H1 (cell line): Measurements from ENCODE around the gene LY6G5C. TPM values are rescaled to one million over a fixed set of nuclear protein-coding genes. Genes with fewer than 3 reads are reported as not detected.

Experiments
- CTCF ChIA-PET: fragments of 300-600 bp; sonication (Branson Sonifier 250); formaldehyde crosslinking; loops from one replicate; lab custom pipeline; 2021; ENCODE audit not compliant: partially characterized antibody; lab: Charles Lee
- POLR2A ChIA-PET: fragments of 300-600 bp; sonication (Branson Sonifier 250); formaldehyde crosslinking; loops from one replicate; lab custom pipeline; 2021; ENCODE audit warnings: inconsistent platforms; ENCODE audit not compliant: partially characterized antibody; lab: Charles Lee
- DNase-seq, 2 experiments: peaks; one replicate each; pipeline versions ENCODE4 v3.0.0 to v3.0.0-alpha.2; 2010 to 2022; ENCODE audit warnings: low spot score in 2 of 2, low read depth in 1 of 2, mixed read lengths in 1 of 2
- FAIRE-seq: peaks from 2 replicates; lab custom pipeline; 2011; peaks lifted over from hg19 to GRCh38; lab: Jason Lieb, UNC
- H2AFZ ChIP-seq: 2 replicates; pipeline ENCODE4 v1.8.1; 2012; ENCODE audit warnings: low read length, inconsistent platforms
- H2AK5ac ChIP-seq: 2 replicates; pipeline ENCODE4 v1.6.1; 2013; ENCODE audit warnings: low read depth, low read length
- H2BK120ac ChIP-seq: replicated peaks from 2 replicates; pipeline ENCODE3; 2013; ENCODE audit warnings: low read depth, low read length, inconsistent platforms
- H2BK12ac ChIP-seq: 2 replicates; pipeline ENCODE4 v1.6.1; 2013; ENCODE audit warnings: low read depth, low read length
- H2BK15ac ChIP-seq: 2 replicates; pipeline ENCODE4 v1.6.1; 2013; ENCODE audit warnings: low read length
- H2BK20ac ChIP-seq: 2 replicates; pipeline ENCODE4 v1.6.1; 2013; ENCODE audit warnings: low read length
- H2BK5ac ChIP-seq: 2 replicates; pipeline ENCODE4 v1.6.1; 2013; ENCODE audit warnings: low read depth, low read length
- H3K14ac ChIP-seq: 2 replicates; pipeline ENCODE4 v1.6.1; 2013; ENCODE audit warnings: inconsistent platforms; ENCODE audit not compliant: insufficient read length
- H3K18ac ChIP-seq: 2 replicates; pipeline ENCODE4 v1.6.1; 2013; ENCODE audit warnings: low read length; ENCODE audit errors: extremely low read depth
- H3K23ac ChIP-seq: 2 replicates; pipeline ENCODE4 v1.6.1; 2013; ENCODE audit warnings: inconsistent platforms; ENCODE audit not compliant: insufficient read length
- H3K23me2 ChIP-seq: 2 replicates; pipeline ENCODE4 v1.6.1; 2013; ENCODE audit warnings: low read depth, low read length
- H3K27ac ChIP-seq: 2 replicates; pipeline ENCODE4 v1.6.1; 2011; ENCODE audit warnings: low read depth, low read length, inconsistent platforms
- H3K27me3 ChIP-seq, 4 experiments: replicated peaks in 1 of 4; 1 replicate in 1 of 4; 2 replicates in 3 of 4; pipeline versions ENCODE4 v1.6.1 to v1.8.1; 2011 to 2013; ENCODE audit warnings: low read length in 3 of 4, mild to moderate bottlenecking in 3 of 4, inconsistent platforms in 2 of 4, mixed read lengths in 2 of 4, moderate library complexity in 1 of 4; ENCODE audit not compliant: control insufficient read depth in 3 of 4, insufficient read depth in 3 of 4; ENCODE audit errors: extremely low read depth in 1 of 4
- H3K36me3 ChIP-seq, 4 experiments: 2 replicates each; pipeline versions ENCODE4 v1.6.1 to v1.8.1; 2011 to 2013; ENCODE audit warnings: mild to moderate bottlenecking in 4 of 4, low read length in 3 of 4, moderate library complexity in 2 of 4, control low read depth in 1 of 4, inconsistent platforms in 1 of 4; ENCODE audit not compliant: insufficient read depth in 4 of 4, control insufficient read depth in 2 of 4
- H3K4ac ChIP-seq: replicated peaks from 2 replicates; pipeline ENCODE3; 2013; ENCODE audit warnings: low read length, low read depth, mixed read lengths, inconsistent platforms; ENCODE audit not compliant: insufficient read length
- H3K4me1 ChIP-seq, 4 experiments: replicated peaks in 1 of 4; 1 replicate in 1 of 4; 2 replicates in 3 of 4; pipeline versions ENCODE4 v1.6.1 to v1.8.1; 2011 to 2013; ENCODE audit warnings: low read length in 3 of 4, inconsistent platforms in 2 of 4, mixed read lengths in 1 of 4; ENCODE audit not compliant: insufficient read depth in 4 of 4, control insufficient read depth in 3 of 4
- H3K4me2 ChIP-seq, 2 experiments: 2 replicates each; pipeline versions ENCODE4 v1.6.1 to v1.8.1; 2011 to 2013; ENCODE audit warnings: low read depth in 2 of 2, low read length in 2 of 2, control low read depth in 1 of 2, inconsistent platforms in 1 of 2, mild to moderate bottlenecking in 1 of 2; ENCODE audit not compliant: insufficient read depth in 1 of 2
- H3K4me3 ChIP-seq, 4 experiments: fragments of 200-600, 300-600 bp in 1 of 4; sonication (generic), shearing (Covaris generic), sonication (Bioruptor Twin) in 1 of 4; 2 replicates each; pipeline versions ENCODE4 v1.5.1 to v1.8.1; 2011 to 2016; ENCODE audit warnings: low read length in 4 of 4, low read depth in 3 of 4, control low read depth in 2 of 4, inconsistent platforms in 2 of 4, mild to moderate bottlenecking in 2 of 4, mixed read lengths in 1 of 4, moderate library complexity in 1 of 4; ENCODE audit not compliant: insufficient read depth in 2 of 4; ENCODE audit errors: extremely low read depth in 1 of 4
- H3K56ac ChIP-seq: replicated peaks from 2 replicates; pipeline ENCODE3; 2013; ENCODE audit warnings: low read depth, mild to moderate bottlenecking, mixed read lengths, low read length, inconsistent platforms; ENCODE audit not compliant: insufficient read length
- H3K79me1 ChIP-seq: 2 replicates; pipeline ENCODE4 v1.6.1; 2013; ENCODE audit warnings: low read depth, low read length, control low read depth
- H3K79me2 ChIP-seq, 2 experiments: 2 replicates each; pipeline versions ENCODE4 v1.6.1 to v1.8.1; 2012 to 2013; ENCODE audit warnings: low read length in 2 of 2, mild to moderate bottlenecking in 2 of 2, inconsistent platforms in 1 of 2; ENCODE audit not compliant: insufficient read depth in 2 of 2, control insufficient read depth in 1 of 2
- H3K9ac ChIP-seq, 4 experiments: replicated peaks in 1 of 4; 1 replicate in 1 of 4; 2 replicates in 3 of 4; pipeline versions ENCODE4 v1.6.1 to v1.8.1; 2011 to 2013; ENCODE audit warnings: low read depth in 3 of 4, low read length in 3 of 4, control low read depth in 2 of 4, mild to moderate bottlenecking in 2 of 4, moderate library complexity in 2 of 4, inconsistent platforms in 1 of 4; ENCODE audit errors: extremely low read depth in 1 of 4
- H3K9me3 ChIP-seq, 2 experiments: 2 replicates each; pipeline versions ENCODE4 v1.6.1 to v1.8.1; 2012 to 2013; ENCODE audit warnings: mild to moderate bottlenecking in 2 of 2, moderate library complexity in 2 of 2, control low read depth in 1 of 2, inconsistent platforms in 1 of 2, low read depth in 1 of 2, low read length in 1 of 2, mixed read lengths in 1 of 2; ENCODE audit not compliant: insufficient read depth in 2 of 2
- H4K20me1 ChIP-seq, 2 experiments: replicated peaks in 1 of 2; 2 replicates each; pipeline versions ENCODE3 to v1.8.1; 2011 to 2013; ENCODE audit warnings: inconsistent platforms in 2 of 2, low read length in 2 of 2, mild to moderate bottlenecking in 1 of 2; ENCODE audit not compliant: insufficient read depth in 2 of 2, control insufficient read depth in 1 of 2
- H4K5ac ChIP-seq: 2 replicates; pipeline ENCODE4 v1.6.1; 2013; ENCODE audit warnings: low read length, low read depth, mixed read lengths, inconsistent platforms; ENCODE audit not compliant: insufficient read length
- H4K8ac ChIP-seq: 2 replicates; pipeline ENCODE4 v1.8.0; 2013; ENCODE audit warnings: mild to moderate bottlenecking, moderate library complexity, low read length, inconsistent platforms; ENCODE audit not compliant: insufficient read depth; ENCODE audit errors: extremely low read depth
- H4K91ac ChIP-seq: replicated peaks from 2 replicates; pipeline ENCODE3; 2013; ENCODE audit warnings: low read length, mixed read lengths, inconsistent platforms; ENCODE audit not compliant: insufficient read length
- ATF3 ChIP-seq: IDR thresholded peaks from 2 replicates; pipeline ENCODE4 v1.6.1; 2011; ENCODE audit warnings: low read depth, mild to moderate bottlenecking, low read length; ENCODE audit not compliant: insufficient read depth
- BACH1 ChIP-seq: IDR thresholded peaks from 2 replicates; pipeline ENCODE4 v1.6.1; 2012; ENCODE audit warnings: low read length, improper control_type of control experiment
- CBX5 ChIP-seq: fragments of 300-800, 300-1000 bp; sonication (generic); IDR thresholded peaks from 2 replicates; pipeline ENCODE4 v1.7.1; 2016; ENCODE audit warnings: antibody characterized with exemption, low read length, low read depth
- GTF2F1 ChIP-seq: IDR thresholded peaks from 2 replicates; pipeline ENCODE4 v1.6.1; 2012; ENCODE audit warnings: low read depth, low read length, improper control_type of control experiment, borderline replicate concordance
- MAX ChIP-seq: IDR thresholded peaks from 2 replicates; pipeline ENCODE4 v1.6.1; 2012; ENCODE audit warnings: inconsistent platforms
- RAD21 ChIP-seq, 2 experiments: IDR thresholded peaks in 1 of 2; conservative IDR thresholded peaks in 1 of 2; 2 replicates each; pipeline ENCODE4 v1.6.1; 2011; ENCODE audit warnings: low read depth in 2 of 2, low read length in 2 of 2, improper control_type of control experiment in 1 of 2, inconsistent platforms in 1 of 2, mild to moderate bottlenecking in 1 of 2, moderate library complexity in 1 of 2
- RBBP5 ChIP-seq: IDR thresholded peaks from 2 replicates; pipeline ENCODE4 v1.7.1; 2012; ENCODE audit warnings: low read depth, mild to moderate bottlenecking, inconsistent platforms, low read length, moderate library complexity, borderline replicate concordance
- RFX5 ChIP-seq: IDR thresholded peaks from 2 replicates; pipeline ENCODE4 v1.6.1; 2011; ENCODE audit warnings: low read depth, low read length, improper control_type of control experiment, borderline replicate concordance
- SIN3A ChIP-seq, 2 experiments: IDR thresholded peaks in 1 of 2; conservative IDR thresholded peaks in 1 of 2; 2 replicates each; pipeline ENCODE4 v1.6.1; 2011 to 2012; ENCODE audit warnings: low read length in 2 of 2, improper control_type of control experiment in 1 of 2, low read depth in 1 of 2, mild to moderate bottlenecking in 1 of 2
- SUZ12 ChIP-seq: fragments of 200-600 bp; sonication (generic); IDR thresholded peaks from 2 replicates; pipeline ENCODE4 v1.6.1; 2012; ENCODE audit warnings: mild to moderate bottlenecking, inconsistent platforms, low read length, moderate library complexity, mixed read lengths
- WGBS, 2 experiments: shearing (Covaris generic) in 1 of 2; methylation state at CpG; one replicate each; pipeline versions ENCODE4 v1.1.6 to v1.1.7; 2013 to 2015; ENCODE audit warnings: low lambda C conversion rate in 2 of 2, mixed read lengths in 2 of 2, inconsistent platforms in 1 of 2, low coverage in 1 of 2, missing lambda C conversion rate in 1 of 2; ENCODE audit not compliant: insufficient replicate concordance in 2 of 2, insufficient coverage in 1 of 2, insufficient read length in 1 of 2; ENCODE audit errors: extremely low coverage in 1 of 2, missing lambda C conversion rate in 1 of 2; 5-methylcytosine and 5-hydroxymethylcytosine counted together
- polyA plus RNA-seq, 7 experiments: library from polyadenylated mRNA; depleted of rRNA in 3 of 7; stranded (reverse) in 5 of 7; unstranded in 2 of 7; fragments of >200 nt in 5 of 7; fragments of 200-250 nt in 2 of 7; gene quantifications; 1 replicate in 5 of 7; 2 replicates in 1 of 7; 4 replicates in 1 of 7; pipeline versions ENCODE4 v1.2.1 to v1.2.3, GENCODE V29; 2011 to 2013; ENCODE audit warnings: missing spikeins in 2 of 7, mixed read lengths in 2 of 7
- total RNA-seq: library from RNA; stranded (reverse); fragmentation: NEBNext Ultra II Directional; extraction: Animal tissue kit (Norgen Biotek cat#: 25700); gene quantifications from 2 replicates; pipeline ENCODE4 v1.2.1, GENCODE V29; 2021

LY6G5C gene
- total and polyA plus RNA-seq, 2 of the 8 experiments (the other 6 are each of a cell fraction or from before 2014, with no cell fraction given), result 1.1 to 1.8 TPM

GRCh38 chr6:31723980-31724691 lies 43.3 kb upstream of the LY6G5C start:
- Histone ChIP-seq H3K9ac (no peak overlapping the region), H3K56ac (no peak overlapping the region), H3K4me1 (peaks cover 0 to 10% (median 6%) of the 10 kb centered on the region in 4 experiments; a peak in 6 of 7 replicates), H3K23ac (no peak overlapping the region), H2BK12ac (no peak overlapping the region), H3K27me3 (no peaks in the 10 kb centered on the region), H3K36me3 (peaks cover 0 to 12% (median 11%) of the 10 kb centered on the region in 4 experiments; a peak in 5 of 8 replicates), H2AK5ac (no peak overlapping the region), H2AFZ (no peak overlapping the region), H3K23me2 (peaks cover under 1% of the 10 kb centered on the region; the same call in 1 of the 2 replicates), H3K14ac (no peak overlapping the region), H4K91ac (no peak overlapping the region), H3K18ac (no peak overlapping the region; the same call in 1 of the 2 replicates), H4K20me1 (no peaks in the 10 kb centered on the region), H4K8ac (no peak overlapping the region; the same call in 1 of the 2 replicates), H3K4ac (no peak overlapping the region), H3K27ac (no peak overlapping the region), H2BK20ac (no peak overlapping the region), H4K5ac (no peak overlapping the region), H3K79me1 (0 out of 2 replicates have a peak, but pooled peaks cover 3% of the 10 kb centered on the region), H2BK120ac (no peak overlapping the region), H3K79me2 (no peaks in the 10 kb centered on the region), H2BK15ac (no peak overlapping the region), H3K4me3 (no peak overlapping the region), H2BK5ac (no peak overlapping the region), H3K4me2 (no peak overlapping the region), H3K9me3 (no peaks in the 10 kb centered on the region)
- FAIRE-seq (no peak), DNase-seq (no peak)
- ChIA-PET POLR2A (interaction anchor here (0.9 to 7.2 kb wide), 16 partner anchors 9 to 118 kb away, joined by 3 to 73 read pairs (median 4); partner anchors contain the start of genes ABHD16A, CLIC1, GPANK1 and LY6G6D), CTCF (interaction anchor here (0.5 to 8.9 kb wide), 15 partner anchors 9 to 1050 kb away, joined by 3 to 89 read pairs (median 4); partner anchors contain the start of genes CLIC1 and LY6G6D)
- 95% methylated on average over 20 of the region's 25 CpGs; no CpG with 5 or more reads in 1 of the 2 experiments for WGBS, 2 experiments
- no peak for TF ChIP-seq ATF3
- no peak for TF ChIP-seq GTF2F1
- no peak for TF ChIP-seq SIN3A (conservative IDR thresholded peaks at IDR 0.05 in 1 of 2, IDR thresholded peaks at IDR 0.05 in 1 of 2; ENCODE audit: low read depth in 1 of 2, low read length in 2 of 2)
- TF ChIP-seq MAX, result no peak
- TF ChIP-seq SUZ12, result no peak
- TF ChIP-seq RFX5, result no peak
- no peak for TF ChIP-seq RAD21 (IDR thresholded peaks at IDR 0.05 in 1 of 2, conservative IDR thresholded peaks at IDR 0.05 in 1 of 2; ENCODE audit: low read depth in 2 of 2, low read length in 2 of 2)
- TF ChIP-seq BACH1, result no peak
- TF ChIP-seq CBX5, result no peak
- TF ChIP-seq RBBP5, result no peak
